HG02840 (cell line): ENCODE measurements around the gene ATOX1.
"Not testable (repeated sequence)": the region's sequence is repeated elsewhere in the genome, so short reads cannot be mapped to it uniquely, and the experiment has no call there.

ENCODE experiments used
- ATAC-seq: cut with Tn5 transposase; IDR thresholded peaks from one replicate; pipeline ENCODE4 v1.9.1; 2021; ENCODE audit warnings: mild to moderate bottlenecking, moderate library complexity, moderate number of reproducible peaks; ENCODE audit not compliant: unreplicated experiment, low FRiP score

ATOX1 gene, protein sequence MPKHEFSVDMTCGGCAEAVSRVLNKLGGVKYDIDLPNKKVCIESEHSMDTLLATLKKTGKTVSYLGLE

DNA sequence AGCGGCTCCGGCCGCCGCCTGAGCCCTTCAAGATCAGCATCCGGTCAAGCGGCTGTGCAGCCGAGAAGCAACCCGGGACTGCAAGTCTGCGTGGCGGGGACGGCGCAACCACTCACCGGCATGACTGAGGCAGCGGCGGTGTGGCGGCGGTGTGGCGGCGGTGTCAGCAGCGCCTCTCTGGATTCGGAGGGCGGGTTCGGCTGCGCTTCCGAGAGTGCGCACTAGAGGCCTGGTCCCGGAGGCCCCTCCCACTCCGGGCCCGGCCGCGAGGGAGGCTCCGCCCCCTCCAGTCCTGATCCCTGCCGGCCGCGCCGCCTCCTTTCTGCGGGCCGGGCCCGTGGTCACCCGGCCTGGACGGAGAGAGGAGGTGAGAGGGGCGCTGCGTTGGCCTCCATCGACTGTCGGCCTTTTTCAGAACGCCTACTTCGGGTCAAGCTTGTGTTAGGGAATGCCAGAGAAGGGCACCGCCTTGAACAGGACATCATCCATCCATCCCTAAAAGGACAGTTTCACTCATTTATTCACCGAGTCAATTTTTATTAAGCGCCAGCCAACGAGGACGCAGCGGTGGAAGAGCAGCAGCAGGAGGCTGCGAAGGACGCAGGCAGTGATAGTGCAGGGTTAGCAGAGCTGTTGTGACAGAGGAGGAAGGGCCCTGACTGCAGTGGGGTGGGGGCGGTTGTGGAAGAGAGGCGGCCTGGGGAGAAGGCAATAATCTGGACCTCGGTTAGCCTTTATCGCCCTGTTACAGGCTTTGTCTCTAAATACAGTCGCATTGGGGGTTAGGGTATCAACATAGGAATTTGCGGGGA is at the start of gene ATOX1:
TSS of gene ATOX1 (minus strand) at position 202 of the 812 bp plus-strand sequence. CDS start at position 122, 80 bp downstream.
- peak; percentile 95 for ATAC-seq

DNA sequence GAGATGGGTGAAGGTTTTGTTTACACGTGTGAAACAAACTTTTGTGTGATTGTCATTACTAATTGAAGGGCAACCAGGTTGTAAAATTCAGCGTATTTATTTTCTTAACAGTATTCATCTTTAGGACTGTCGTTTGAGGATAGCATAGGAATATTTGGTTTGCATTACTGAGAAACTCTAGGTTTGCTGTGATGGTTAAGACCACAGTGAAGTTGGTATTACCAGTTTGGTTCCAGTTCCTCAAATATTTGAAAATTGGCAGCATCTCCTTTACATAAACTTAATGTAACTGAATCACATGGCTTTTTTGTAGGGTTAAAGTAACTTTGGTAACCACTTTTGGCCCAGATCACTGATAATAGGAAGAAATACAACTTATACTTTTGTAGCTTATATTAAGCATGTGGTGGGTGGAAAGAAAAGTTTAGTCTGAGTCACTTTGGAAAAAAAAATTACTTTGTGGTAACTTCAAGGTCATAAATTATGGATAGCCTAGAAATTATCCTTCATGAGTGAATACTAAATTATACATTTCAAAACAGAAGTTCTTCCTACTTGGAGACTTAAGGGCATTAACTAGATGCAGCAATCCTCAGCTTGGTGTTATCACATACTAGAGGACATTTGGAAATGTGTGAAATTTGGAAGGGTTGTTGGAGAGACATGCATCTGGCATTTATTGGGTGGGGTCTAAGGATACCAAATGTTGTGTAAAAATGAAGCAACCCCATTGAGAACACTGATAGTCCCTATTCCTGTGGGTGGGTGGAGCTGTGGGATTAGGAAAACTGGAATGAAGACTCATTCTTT is 47.2 kb upstream of the ATOX1 start:
- no peak for ATAC-seq

DNA sequence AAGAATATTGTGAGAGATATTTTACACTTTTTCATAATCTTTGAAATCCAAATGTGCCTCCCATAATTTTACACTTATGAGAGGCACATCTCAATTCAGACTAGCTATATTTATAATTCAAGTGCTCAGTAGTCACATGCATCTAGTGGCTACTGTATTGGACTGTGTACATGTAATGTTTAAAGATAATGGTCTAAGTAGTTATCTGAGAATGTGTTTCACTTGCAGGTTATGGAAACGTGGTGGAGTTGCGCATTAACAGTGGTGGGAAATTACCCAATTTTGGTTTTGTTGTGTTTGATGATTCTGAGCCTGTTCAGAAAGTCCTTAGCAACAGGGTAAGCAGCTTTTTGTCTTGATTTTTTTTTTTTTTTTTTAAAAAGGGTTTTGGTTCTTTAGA is 42.1 kb upstream of the ATOX1 start:
- no peak for ATAC-seq

DNA sequence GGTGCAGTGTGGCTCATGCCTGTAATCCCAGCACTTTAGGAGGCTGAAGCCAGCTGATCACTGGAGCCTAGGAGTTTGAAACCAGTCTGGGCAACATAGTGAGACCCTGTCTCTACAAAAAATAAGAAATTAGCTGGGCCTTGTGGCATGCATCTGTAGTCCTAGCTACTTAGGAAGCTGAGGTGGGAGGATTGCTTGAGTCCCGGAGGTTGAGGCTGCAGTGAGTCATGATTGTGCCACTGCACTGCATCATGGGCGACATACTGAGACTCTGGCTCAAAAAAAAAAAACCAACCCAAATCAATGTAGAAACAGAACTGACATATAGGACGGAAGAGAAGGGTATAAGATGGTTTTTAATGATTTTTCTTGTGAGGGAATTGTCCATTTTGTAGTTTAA is 41.0 kb upstream of the ATOX1 start:
- ATAC-seq, result no peak

DNA sequence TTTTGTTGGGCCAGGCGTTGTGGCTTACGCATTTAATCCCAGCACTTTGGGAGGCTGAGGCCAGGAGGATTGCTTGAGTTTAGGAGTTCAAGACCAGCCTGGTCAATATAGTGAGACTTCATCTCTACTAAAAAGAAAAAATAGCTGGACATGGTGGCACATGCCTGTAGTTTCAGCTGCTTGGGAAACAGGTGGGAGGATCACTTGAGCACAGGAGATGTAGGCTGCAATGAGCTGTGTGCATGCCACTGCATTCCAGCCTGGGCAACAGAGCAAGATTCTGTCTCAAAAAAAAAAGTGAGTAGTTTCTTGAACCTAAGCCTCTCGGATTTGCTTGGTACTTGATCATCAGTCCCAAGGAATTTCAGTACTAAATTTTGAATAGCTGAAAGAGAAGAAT is 40.2 kb upstream of the ATOX1 start:
- no peak for ATAC-seq

DNA sequence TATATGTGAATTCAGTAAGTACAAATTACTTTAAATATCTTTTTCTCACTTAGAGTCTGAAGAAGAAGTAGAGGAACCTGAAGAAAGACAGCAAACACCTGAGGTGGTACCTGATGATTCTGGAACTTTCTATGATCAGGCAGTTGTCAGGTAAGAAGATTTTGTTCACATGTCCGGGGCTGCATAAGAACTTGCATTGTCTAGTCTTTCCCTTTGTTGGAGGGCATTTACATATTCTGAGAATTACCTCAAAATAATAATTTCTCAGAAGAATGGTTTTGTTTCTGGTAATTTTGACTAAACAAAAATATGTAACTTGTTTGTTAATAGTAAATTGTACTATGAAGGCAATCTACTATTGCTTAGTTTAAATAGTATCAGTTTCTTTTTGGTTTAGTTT is 37.0 kb upstream of the ATOX1 start:
- no peak for ATAC-seq

DNA sequence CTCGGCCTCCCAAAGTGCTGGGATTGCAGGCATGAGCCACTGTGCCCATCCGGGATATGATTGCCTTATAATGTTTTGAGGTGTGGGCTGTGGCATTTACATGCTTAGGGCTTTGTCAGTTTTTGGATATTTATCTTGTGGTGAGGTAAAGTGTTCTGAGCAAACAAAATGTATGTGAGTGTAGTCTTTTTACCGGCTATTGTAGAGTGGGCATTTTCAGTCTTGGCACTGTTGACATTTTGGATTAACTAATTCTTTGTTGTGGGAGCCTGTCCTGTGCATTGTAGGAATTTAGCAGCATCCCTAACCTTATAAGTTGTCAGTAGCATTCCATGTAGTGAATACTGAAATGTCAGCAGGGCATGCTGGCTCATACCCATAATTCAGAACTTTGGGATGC is 34.9 kb upstream of the ATOX1 start:
- no peak for ATAC-seq

DNA sequence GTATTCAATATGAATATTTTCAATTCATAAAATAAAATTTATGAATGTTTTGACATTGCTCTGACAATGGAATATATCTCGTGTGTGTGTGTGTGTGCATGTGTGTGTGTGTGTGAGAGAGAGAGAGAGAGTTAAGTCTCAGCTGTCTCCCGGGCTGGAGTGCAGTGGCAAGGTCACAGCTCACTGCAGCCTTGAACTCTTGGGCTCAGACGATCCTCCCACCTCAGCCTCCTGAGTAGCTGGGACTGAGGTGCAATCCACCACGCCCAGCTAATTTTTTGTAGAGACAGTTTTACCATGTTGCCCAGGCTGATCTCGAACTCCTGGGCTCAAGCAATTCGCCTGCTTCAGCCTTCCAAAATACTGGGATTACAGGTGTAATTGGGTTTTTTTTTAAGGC is 29.4 kb upstream of the ATOX1 start:
- no peak for ATAC-seq

DNA sequence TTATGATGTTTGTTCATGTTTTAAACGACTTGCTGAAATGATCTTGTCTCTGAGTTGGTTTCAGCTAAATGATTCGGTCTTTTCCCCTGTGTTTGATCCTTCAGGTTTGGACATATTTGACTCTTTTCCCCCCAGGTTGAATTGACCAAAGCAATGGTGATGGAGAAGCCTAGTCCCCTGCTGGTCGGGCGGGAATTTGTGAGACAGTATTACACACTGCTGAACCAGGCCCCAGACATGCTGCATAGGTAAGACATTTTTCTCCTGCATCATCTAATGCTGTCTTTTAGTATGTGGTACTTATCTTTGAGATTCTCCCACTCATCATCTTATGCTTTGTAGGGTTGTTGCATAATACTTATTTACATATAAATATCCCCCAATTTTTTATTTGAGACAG is 28.0 kb upstream of the ATOX1 start:
- ATAC-seq, result no peak

DNA sequence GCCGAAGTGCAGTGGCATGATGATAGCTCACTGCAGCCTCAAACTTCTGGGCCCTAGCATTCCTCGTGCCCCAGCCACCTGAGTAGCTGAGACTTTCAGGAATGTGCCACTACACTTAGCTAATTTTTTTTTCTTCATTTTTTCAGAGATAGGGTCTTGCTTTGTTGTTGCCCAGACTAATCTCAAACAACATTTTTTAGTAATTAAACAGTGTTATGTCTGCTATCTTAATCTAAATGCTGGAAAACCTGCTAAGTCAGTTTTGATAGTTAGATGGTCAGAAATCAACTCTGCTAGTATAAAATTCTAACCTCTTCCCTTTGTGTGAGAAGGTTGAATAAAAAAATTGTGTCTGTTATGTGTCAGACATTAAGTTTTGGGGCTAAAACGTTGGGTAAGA is 25.7 kb upstream of the ATOX1 start:
- ATAC-seq, result no peak

DNA sequence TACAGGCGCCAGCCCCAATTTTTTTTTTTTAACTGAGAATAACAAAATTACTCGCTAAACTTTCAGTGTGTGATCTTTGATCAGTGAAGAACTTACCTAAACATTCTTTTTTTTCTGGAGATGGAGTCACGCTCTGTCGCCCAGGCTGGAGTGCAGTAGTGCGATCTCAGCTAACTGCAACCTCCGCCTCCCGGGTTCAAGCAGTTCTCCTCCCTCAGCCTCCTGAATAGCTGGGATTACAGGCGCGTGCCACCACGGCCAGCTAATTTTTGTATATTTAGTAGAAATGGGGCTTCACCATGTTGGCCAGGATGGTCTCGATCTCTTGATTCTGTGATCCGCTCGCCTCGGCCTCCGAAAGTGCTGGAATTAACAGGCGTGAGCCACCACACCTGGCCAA is 25.2 kb upstream of the ATOX1 start:
- ATAC-seq, result not testable (repeated sequence)

DNA sequence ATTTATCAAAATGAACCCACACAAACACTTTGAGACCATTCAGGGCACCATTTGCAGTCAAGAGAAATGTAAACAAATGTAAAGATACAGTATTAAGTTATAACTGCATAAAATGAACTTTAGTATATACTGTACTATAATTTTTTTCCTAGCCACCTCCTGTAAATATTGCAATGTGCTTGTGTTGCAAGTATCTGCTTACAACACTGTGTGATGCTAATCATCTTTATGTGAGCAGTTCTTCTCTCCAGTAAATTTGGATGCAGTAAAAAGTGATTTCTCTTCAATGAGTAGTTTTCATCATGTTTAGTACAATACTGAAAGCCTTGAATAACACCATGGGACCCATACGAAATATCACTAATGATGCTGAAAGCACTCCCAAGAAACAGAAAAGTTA is 22.8 kb upstream of the ATOX1 start:
- ATAC-seq, result no peak

DNA sequence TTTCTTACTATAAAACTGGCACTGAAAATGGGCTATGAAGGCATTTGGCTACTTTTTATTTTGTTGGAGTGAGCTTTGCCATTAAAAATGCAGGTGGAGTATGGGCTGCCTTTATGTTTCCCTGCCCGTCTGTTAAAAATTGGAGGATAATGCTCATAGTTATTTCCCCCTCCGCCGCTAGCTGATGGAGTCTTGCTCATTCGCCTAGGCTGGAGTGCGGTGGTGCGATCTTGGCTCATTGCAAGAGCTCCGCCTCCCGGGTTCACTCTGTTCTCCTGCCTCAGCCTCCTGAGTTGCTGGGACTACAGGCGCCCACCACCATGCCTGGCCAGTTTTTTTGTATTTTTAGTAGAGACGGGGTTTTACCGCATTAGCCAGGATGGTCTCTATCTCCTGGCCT is 21.9 kb upstream of the ATOX1 start:
- no peak for ATAC-seq

DNA sequence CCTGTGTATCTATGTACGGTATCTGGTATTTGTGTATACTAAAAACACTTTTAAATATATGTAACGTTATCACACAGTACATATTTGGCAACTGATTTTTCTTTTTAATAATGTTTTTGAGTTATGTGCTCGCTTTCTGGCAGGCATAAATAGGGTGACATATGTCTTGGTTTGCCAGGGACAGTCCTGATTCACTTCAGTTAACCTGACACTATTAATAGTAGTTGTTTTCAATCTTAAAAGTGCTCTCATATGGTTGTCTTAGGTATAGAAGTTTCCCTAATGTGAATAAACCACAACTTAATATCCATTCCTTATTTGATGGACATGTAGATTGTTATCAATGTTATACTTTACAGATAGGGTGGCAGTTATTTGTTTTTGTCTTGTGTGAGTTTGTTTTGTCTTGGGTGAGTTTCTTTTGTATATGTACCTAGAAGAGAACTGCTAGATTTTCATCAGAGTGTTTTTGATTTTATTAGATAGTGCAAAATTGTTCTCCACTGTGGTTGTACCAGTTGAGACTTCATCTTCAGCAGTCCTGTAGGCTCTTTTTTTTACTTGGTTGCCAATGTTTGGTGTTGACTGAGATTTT is 21.2 kb upstream of the ATOX1 start:
- no peak for ATAC-seq

DNA sequence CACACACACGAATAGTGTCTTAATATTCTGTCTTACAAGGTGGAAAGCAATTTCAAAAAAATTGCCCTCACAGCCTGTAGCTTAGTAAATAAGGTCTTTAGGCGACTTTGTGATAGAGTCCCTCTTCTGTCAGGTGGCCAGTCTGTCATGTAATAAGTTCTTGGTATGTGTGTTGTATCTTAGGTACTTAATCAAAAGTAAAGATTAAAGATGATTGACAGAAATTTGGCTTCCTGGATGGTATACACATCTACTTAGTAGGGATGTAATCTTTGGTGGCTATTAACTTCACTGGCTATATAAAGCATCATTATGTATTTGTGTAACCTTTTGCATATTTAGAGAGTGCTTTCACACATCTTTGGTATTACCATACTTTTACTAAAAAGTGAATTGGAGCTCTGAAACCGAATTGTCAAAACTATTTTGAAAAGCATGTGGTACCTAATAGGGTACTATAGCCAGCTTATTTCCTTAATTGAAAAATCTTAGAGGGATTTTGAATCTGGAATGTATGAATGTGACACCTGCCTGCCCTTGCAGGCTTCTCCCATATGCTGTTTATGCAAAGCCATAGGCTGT is 16.7 kb upstream of the ATOX1 start:
- ATAC-seq, result no peak

DNA sequence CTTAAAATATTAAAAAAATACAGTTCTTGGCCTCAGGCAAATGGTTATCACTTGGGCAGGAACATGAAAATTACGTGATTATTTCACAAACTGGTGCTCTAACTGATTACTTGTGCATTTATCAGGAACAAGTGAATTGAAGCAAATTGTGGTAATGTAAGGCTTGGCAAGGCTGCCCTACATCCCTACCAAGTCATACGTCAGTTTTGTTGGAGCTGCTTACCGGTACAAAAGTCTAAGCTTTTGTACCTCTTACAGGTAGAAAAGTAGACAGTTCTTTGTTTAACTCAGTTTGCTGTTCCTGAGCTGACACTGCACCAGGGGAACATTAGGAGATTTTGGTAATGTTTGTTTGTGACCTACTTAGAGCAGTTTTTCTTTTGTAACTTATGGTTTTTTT is 15.5 kb upstream of the ATOX1 start:
- no peak for ATAC-seq

DNA sequence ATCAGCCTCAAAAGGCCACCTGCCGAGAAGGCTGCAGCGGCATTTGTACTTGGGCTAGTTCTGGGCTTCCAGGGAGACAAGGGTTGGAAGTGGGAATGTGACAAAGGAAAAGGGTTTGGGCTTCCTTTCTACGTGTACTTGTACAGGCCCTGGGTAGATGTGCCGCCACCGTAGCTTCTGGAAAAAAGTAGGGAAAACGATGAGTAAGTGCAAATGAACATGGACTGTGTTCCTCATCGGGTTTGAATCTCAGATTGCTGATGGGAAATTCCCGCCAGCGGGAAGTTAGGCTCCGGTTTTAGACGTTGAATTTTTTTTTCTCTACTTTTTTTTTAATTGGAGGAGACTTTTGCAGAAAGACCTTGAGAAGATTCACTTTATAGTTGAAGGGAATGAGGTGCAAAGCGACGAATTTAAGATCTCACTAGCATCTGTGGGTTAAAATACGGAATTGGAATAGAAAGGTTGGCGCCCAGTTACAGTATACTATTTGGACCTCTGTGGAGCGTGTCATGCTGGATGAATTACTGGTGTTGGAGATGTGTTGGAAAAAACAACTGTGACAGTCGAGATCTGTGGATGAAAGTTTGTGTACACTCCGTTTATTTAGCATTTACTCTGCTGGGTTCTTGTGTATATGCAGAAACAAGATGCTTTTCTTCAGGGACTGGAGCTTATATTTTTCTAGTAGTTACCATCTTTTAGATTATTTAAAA is 14.6 kb upstream of the ATOX1 start:
- no peak for ATAC-seq

DNA sequence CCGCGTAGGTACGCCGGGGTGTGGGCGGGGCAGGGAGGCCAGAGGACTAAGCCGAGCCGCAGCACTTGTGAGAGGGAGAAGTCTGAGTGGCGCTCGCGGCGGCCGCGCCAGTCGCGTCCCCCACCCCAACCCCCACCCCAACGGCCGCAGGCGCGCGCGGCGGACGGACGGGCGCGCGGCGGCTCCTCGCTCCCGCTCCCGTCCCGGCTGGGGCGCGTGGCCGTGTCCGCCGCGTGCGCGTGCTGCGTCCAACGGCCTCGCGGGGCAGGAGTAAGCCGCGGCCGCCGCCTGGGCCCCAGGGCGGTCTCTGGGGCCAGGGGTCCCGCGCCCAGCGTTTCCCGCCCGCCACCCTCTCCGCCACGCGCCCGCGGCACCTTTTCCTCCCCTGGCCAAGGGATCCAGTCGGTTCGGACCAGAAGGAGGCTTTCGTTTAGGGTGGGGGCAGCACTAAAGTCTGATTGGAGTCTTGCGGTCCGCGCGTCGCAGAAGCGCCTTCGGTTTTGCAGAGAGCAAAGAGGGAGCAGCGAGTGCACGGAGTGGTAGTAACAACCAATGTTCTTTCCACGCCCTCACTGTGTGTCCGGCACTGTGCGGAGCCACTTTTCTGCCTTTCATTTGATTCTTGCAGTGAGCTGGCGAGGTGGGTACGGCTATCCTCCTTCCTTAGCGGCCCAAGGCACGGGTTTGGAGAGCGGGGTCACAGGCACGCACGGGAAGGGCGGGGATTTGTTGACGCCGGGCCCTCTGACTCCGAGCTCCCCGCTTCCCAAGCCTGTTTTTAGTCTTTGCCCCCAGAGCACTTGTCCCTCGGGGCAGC is 13.8 kb upstream of the ATOX1 start:
- no peak for ATAC-seq

DNA sequence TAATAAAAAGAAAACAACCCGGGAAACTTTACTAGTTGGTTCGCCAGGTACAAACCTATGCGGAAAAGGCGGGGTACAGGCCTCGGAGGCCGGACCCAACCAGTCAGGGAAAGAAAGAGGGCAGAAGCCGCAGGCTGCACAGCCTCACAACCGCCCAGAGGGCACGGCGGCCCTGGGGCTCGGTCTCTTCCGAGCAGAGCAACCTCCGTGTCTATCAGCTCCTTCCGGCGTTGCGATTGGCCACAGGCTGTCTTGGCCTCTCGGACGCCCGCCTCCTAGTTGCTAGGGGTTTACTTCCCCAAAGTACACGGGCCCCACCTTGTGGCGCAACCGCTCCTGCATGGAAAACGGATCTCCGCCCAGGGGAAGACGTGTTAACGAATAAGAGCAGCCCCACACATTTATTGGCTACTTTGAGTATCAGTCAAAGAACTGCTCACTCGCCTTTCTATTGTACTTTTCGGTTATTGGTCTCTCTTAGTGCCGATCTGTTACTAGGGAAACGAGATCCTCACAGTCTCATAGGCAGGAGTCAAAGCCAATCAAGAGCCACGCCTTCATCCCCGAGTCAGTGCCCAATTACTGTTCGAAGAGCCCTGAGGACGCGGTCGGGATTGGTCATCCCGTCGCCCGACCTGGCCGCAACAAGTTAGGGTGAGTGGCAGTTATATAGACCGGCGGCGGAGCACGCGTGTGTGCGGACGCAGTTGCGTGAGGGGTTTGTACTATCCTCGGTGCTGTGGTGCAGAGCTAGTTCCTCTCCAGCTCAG is 13.0 kb upstream of the ATOX1 start, which contains the start of gene G3BP1:
TSS of gene G3BP1 (plus strand) at position 696 of the 770 bp plus-strand sequence. CDS start 14,667 bp downstream, outside the sequence.
- peak; percentile 86 for ATAC-seq
